GM19455 (cell line): ENCODE results near the gene EIF5AL1.
"Not testable (repeated sequence)": the region's sequence is repeated elsewhere in the genome, so short reads cannot be mapped to it uniquely, and the experiment has no call there.

Experiments used
- ATAC-seq: cut with Tn5 transposase; IDR thresholded peaks from one replicate; pipeline ENCODE4 v1.9.1; 2021; ENCODE audit not compliant: unreplicated experiment

EIF5AL1 gene

GRCh38 chr10:79511891-79512583 is at the start of gene EIF5AL1:
EIF5AL1 (plus strand) TSS chr10:79512533; CDS start chr10:79512650, 117 bp downstream.
- ATAC-seq, result not testable (repeated sequence)

- no peak for ATAC-seq
These were observed 48.5 kb upstream of the EIF5AL1 start for GRCh38 chr10:79463578-79464496.

GRCh38 chr10:79465341-79465740 is 47.0 kb upstream of the EIF5AL1 start:
- ATAC-seq, result no peak

GRCh38 chr10:79468015-79468560 is 44.2 kb upstream of the EIF5AL1 start:
- ATAC-seq, result no peak

GRCh38 chr10:79468841-79469585 is 43.3 kb upstream of the EIF5AL1 start:
- no peak for ATAC-seq

GRCh38 chr10:79470096-79470495 is 42.2 kb upstream of the EIF5AL1 start:
- ATAC-seq, result no peak

- no peak for ATAC-seq
These were observed 40.6 kb upstream of the EIF5AL1 start for GRCh38 chr10:79471776-79472175.

- no peak for ATAC-seq
These were observed 39.9 kb upstream of the EIF5AL1 start for GRCh38 chr10:79472449-79472848.

- no peak for ATAC-seq
These were observed 39.4 kb upstream of the EIF5AL1 start for GRCh38 chr10:79472951-79473350.

GRCh38 chr10:79473496-79474095 is 38.7 kb upstream of the EIF5AL1 start:
- ATAC-seq, result no peak

- no peak for ATAC-seq
These were observed 37.1 kb upstream of the EIF5AL1 start for GRCh38 chr10:79475119-79475653.

GRCh38 chr10:79475877-79476276 is 36.5 kb upstream of the EIF5AL1 start:
- ATAC-seq, result no peak

- ATAC-seq, result no peak
These were observed 35.7 kb upstream of the EIF5AL1 start for GRCh38 chr10:79476645-79477044.

GRCh38 chr10:79477456-79477855 is 34.9 kb upstream of the EIF5AL1 start:
- ATAC-seq, result no peak

- no peak for ATAC-seq
These were observed 32.9 kb upstream of the EIF5AL1 start for GRCh38 chr10:79479283-79479909.

- ATAC-seq, result no peak
These were observed 30.0 kb upstream of the EIF5AL1 start for GRCh38 chr10:79482304-79482703.

GRCh38 chr10:79482741-79483140 is 29.6 kb upstream of the EIF5AL1 start:
- no peak for ATAC-seq

- ATAC-seq, result no peak
These were observed 29.0 kb upstream of the EIF5AL1 start for GRCh38 chr10:79483299-79483698.

- ATAC-seq, result no peak
These were observed 28.4 kb upstream of the EIF5AL1 start for GRCh38 chr10:79483948-79484347.

- ATAC-seq, result no peak
These were observed 27.9 kb upstream of the EIF5AL1 start for GRCh38 chr10:79484476-79484875.
